BLaER1 (cell line): ENCODE data around the gene RUVBL1.

Experiments
- H3K27ac ChIP-seq: shearing (Covaris generic); formaldehyde crosslinking; 2 replicates; pipeline ENCODE4 v1.8.1; 2022
- H3K27me3 ChIP-seq: shearing (Covaris generic); formaldehyde crosslinking; 2 replicates; pipeline ENCODE4 v1.8.1; 2022
- H3K36me3 ChIP-seq: shearing (Covaris generic); formaldehyde crosslinking; 2 replicates; pipeline ENCODE4 v1.8.1; 2022
- H3K4me1 ChIP-seq: shearing (Covaris generic); formaldehyde crosslinking; 2 replicates; pipeline ENCODE4 v1.8.1; 2022
- H3K4me2 ChIP-seq: shearing (Covaris generic); formaldehyde crosslinking; 2 replicates; pipeline ENCODE4 v1.8.1; 2022
- H3K4me3 ChIP-seq: shearing (Covaris generic); formaldehyde crosslinking; 2 replicates; pipeline ENCODE4 v1.8.1; 2022
- H3K9ac ChIP-seq: shearing (Covaris generic); formaldehyde crosslinking; 2 replicates; pipeline ENCODE4 v1.8.1; 2022
- H3K9me3 ChIP-seq: shearing (Covaris generic); formaldehyde crosslinking; 2 replicates; pipeline ENCODE4 v1.8.1; 2022
- H4K20me1 ChIP-seq: shearing (Covaris generic); formaldehyde crosslinking; 2 replicates; pipeline ENCODE4 v1.8.1; 2022
- Cebpa-rat ChIP-seq: shearing (Covaris generic); IDR thresholded peaks from 2 replicates; pipeline ENCODE4 v1.8.1; 2022

Gene RUVBL1

DNA sequence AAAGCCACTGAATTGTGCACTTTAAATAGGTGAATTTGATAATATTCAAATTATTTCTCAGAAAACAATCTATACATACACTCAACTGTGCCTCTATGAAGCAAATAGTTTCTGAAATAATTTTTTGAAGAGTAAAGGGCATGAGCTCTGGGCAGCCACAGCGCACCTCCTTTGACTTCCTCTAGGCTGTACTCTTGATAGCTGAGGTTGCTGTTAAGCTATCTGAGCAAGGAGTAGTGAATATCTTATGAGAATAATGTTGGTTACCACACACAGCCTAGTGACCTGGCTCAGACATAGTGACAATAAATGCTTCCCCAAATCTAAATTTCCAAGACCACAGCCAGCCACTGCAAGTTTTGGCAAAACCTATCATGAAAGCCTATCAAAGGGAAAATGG, 83.0 kb downstream of the RUVBL1 start:
- H3K4me1 ChIP-seq = no peaks in the 10 kb centered on the region
- H3K9ac ChIP-seq = no peak overlapping the region
- H3K27me3 ChIP-seq = no peaks in the 10 kb centered on the region
- H4K20me1 ChIP-seq = no peaks in the 10 kb centered on the region
- no peak for TF ChIP-seq Cebpa-rat
- no peaks in the 10 kb centered on the region for H3K36me3 ChIP-seq
- no peak overlapping the region for H3K27ac ChIP-seq
- no peaks in the 10 kb centered on the region for H3K9me3 ChIP-seq
- no peak overlapping the region for H3K4me2 ChIP-seq
- no peak overlapping the region for H3K4me3 ChIP-seq

DNA sequence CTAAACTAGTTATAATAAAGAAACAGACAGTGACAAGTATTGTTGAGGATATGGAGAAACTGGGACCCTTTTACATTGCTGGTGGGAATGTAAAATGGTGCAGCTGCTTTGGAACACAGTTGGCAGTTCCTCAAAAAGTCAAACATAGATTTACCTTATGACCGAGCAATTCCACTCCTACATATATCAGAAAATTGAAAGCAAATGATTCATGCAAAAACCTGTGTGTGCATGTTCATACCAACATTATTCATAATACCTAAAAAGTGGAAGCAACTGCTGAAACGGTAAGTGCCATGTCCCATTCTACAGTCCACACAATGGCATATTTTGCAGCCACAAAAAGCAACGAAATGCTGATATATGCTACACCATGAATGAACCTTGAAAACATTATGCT, 83.6 kb downstream of the RUVBL1 start:
- no peaks in the 10 kb centered on the region for H3K9me3 ChIP-seq
- no peak overlapping the region for H3K27ac ChIP-seq
- H3K4me1 ChIP-seq = 0 out of 2 replicates have a peak, but pooled peaks cover under 1% of the 10 kb centered on the region
- H3K9ac ChIP-seq = no peak overlapping the region
- no peaks in the 10 kb centered on the region for H3K27me3 ChIP-seq
- TF ChIP-seq Cebpa-rat = no peak
- H3K36me3 ChIP-seq = no peaks in the 10 kb centered on the region
- H4K20me1 ChIP-seq = no peaks in the 10 kb centered on the region
- H3K4me3 ChIP-seq = no peak overlapping the region
- no peak overlapping the region for H3K4me2 ChIP-seq

- Histone ChIP-seq H3K4me2 (no peak overlapping the region), H3K4me1 (peaks cover 14% of the 10 kb centered on the region), H3K4me3 (no peak overlapping the region), H3K27ac (no peak overlapping the region), H3K9ac (no peak overlapping the region), H3K27me3 (no peaks in the 10 kb centered on the region; the same call in 1 of the 2 replicates), H3K36me3 (no peaks in the 10 kb centered on the region), H3K9me3 (no peaks in the 10 kb centered on the region), H4K20me1 (no peaks in the 10 kb centered on the region)
- TF ChIP-seq Cebpa-rat = no peak
Observed at GRCh38 chr3:128036119-128036518, 87.5 kb downstream of the RUVBL1 start.

GRCh38 chr3:128033102-128033501, 90.5 kb downstream of the RUVBL1 start:
- Histone ChIP-seq H3K27ac (no peak overlapping the region), H3K36me3 (no peaks in the 10 kb centered on the region), H3K4me1 (peaks cover 14% of the 10 kb centered on the region), H3K9me3 (no peaks in the 10 kb centered on the region), H4K20me1 (no peaks in the 10 kb centered on the region), H3K27me3 (no peaks in the 10 kb centered on the region; the same call in 1 of the 2 replicates), H3K4me3 (no peak overlapping the region), H3K9ac (no peak overlapping the region), H3K4me2 (no peak overlapping the region)
- TF ChIP-seq Cebpa-rat = no peak
